Hypothalamus (tissue), 51 donors: ENCODE results near the gene WT1.

ENCODE experiments used
- DNase-seq, 51 donors: peaks; one replicate each; lab custom pipeline; 2025; lab: John Stamatoyannopoulos, UW

Gene WT1

GRCh38 chr11:32438866-32439489 is 3.6 kb upstream of the WT1 start:
- DNase-seq = no peak

GRCh38 chr11:32438346-32438865 is 3.1 kb upstream of the WT1 start:
- no peak for DNase-seq

GRCh38 chr11:32437495-32438345 is 2.4 kb upstream of the WT1 start:
- DNase-seq = no peak

GRCh38 chr11:32436751-32437494 is 1.6 kb upstream of the WT1 start:
- DNase-seq = no peak

- DNase-seq = no peak
Measured at GRCh38 chr11:32435942-32436750, 807 bp upstream of the WT1 start.

- DNase-seq = no peak
Measured at GRCh38 chr11:32435152-32435480, 223 bp downstream of the WT1 start.

- no peak for DNase-seq
Measured at GRCh38 chr11:32434356-32435151, 785 bp downstream of the WT1 start.

- no peak for DNase-seq
Measured at GRCh38 chr11:32433914-32434355, 1.4 kb downstream of the WT1 start.

GRCh38 chr11:32433101-32433913 is 2.0 kb downstream of the WT1 start:
- DNase-seq = no peak

GRCh38 chr11:32432565-32432964 is 2.8 kb downstream of the WT1 start:
- no peak for DNase-seq

- DNase-seq = no peak
Measured at GRCh38 chr11:32430568-32431381, 4.6 kb downstream of the WT1 start.

GRCh38 chr11:32429477-32429876 is 5.9 kb downstream of the WT1 start:
- DNase-seq = no peak

- no peak for DNase-seq
Measured at GRCh38 chr11:32428665-32429303, 6.6 kb downstream of the WT1 start.

- DNase-seq = no peak
Measured at GRCh38 chr11:32427935-32428664, 7.2 kb downstream of the WT1 start.

GRCh38 chr11:32427616-32427934 is 7.8 kb downstream of the WT1 start:
- no peak for DNase-seq

- DNase-seq = no peak
Measured at GRCh38 chr11:32426819-32427615, 8.3 kb downstream of the WT1 start.
